MM.1S (cell line): ENCODE results near the gene MR1.

Experiments
- CTCF ChIP-seq: fragments of 300-600 bp; sonication (generic); IDR thresholded peaks from 2 replicates; pipeline ENCODE4 v1.5.1; 2016; ENCODE audit warnings: antibody characterized with exemption, low read length, mixed read lengths
- EZH2 ChIP-seq: fragments of 300-600 bp; sonication (generic); optimal IDR thresholded peaks from 2 replicates; pipeline ENCODE3; 2017; ENCODE audit warnings: low read depth, mild to moderate bottlenecking, antibody characterized with exemption, low read length, mixed read lengths

DNA sequence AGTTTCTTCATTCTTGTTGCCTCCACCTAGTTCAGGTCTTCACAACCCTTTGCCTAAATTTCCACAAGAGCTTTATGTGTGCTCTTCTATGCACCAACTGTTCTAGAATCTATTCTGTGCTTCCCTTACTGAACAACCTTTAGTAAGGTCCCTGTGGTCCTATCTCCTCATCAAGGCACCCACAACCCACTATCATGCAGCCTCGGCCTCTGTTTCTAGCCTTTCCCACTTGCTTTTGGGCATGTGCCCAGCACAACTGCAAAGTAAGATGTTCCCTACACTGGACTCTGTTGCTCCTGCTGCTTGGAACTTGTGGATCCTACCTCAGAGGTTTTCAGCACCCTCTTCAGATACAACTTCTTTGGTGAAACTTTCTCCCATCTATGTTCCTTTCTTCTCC, 52.3 kb downstream of the MR1 start:
- TF ChIP-seq EZH2 (no peak), CTCF (no peak)
